DOHH2 (cell line): ENCODE data around the gene DMBT1.

ENCODE experiments used
- H3F3A ChIP-seq: fragments of 200-600 bp; sonication (generic), shearing (Covaris generic); 2 replicates; pipeline ENCODE4 v1.6.0; 2016; ENCODE audit warnings: antibody characterized with exemption, mild to moderate bottlenecking; ENCODE audit not compliant: control insufficient read depth, insufficient read depth
- H3K27ac ChIP-seq: fragments of 200-600 bp; sonication (generic); 2 replicates; pipeline ENCODE4 v1.5.1; 2014; ENCODE audit warnings: low read depth, mild to moderate bottlenecking, low read length, moderate library complexity
- H3K27me3 ChIP-seq: fragments of 200-600 bp; sonication (generic); 2 replicates; pipeline ENCODE4 v1.6.1; 2014; ENCODE audit warnings: mild to moderate bottlenecking, low read length, mixed read lengths; ENCODE audit not compliant: control insufficient read depth
- H3K36me3 ChIP-seq: fragments of 200-600 bp; sonication (generic); 2 replicates; pipeline ENCODE4 v1.6.1; 2014; ENCODE audit warnings: mild to moderate bottlenecking, low read length, moderate library complexity, mixed read lengths; ENCODE audit not compliant: control insufficient read depth
- H3K4me1 ChIP-seq: fragments of 200-600 bp; sonication (generic); 2 replicates; pipeline ENCODE4 v1.6.1; 2014; ENCODE audit warnings: mild to moderate bottlenecking, low read length, mixed read lengths; ENCODE audit not compliant: control insufficient read depth
- H3K4me2 ChIP-seq: fragments of 200-600 bp; sonication (generic); 2 replicates; pipeline ENCODE4 v1.6.0; 2014; ENCODE audit warnings: mild to moderate bottlenecking, low read length, moderate library complexity
- H3K4me3 ChIP-seq: fragments of 200-600 bp; sonication (generic); 2 replicates; pipeline ENCODE4 v1.5.1; 2014; ENCODE audit warnings: mild to moderate bottlenecking, low read length, mixed read lengths
- H3K79me2 ChIP-seq: fragments of 200-600 bp; sonication (generic); 2 replicates; pipeline ENCODE4 v1.6.1; 2014; ENCODE audit warnings: mild to moderate bottlenecking, low read length, mixed read lengths; ENCODE audit not compliant: control insufficient read depth
- H3K9me2 ChIP-seq: fragments of 200-600 bp; sonication (generic); replicated peaks from 2 replicates; pipeline ENCODE4 v1.6.1; 2014; ENCODE audit warnings: mild to moderate bottlenecking, low read length, mixed read lengths; ENCODE audit not compliant: control insufficient read depth
- H3K9me3 ChIP-seq: fragments of 200-600 bp; sonication (generic); 2 replicates; pipeline ENCODE4 v1.6.1; 2014; ENCODE audit warnings: antibody characterized with exemption, low read length, mixed read lengths; ENCODE audit not compliant: control insufficient read depth, insufficient read depth
- H4K20me1 ChIP-seq: fragments of 200-600 bp; sonication (generic); 2 replicates; pipeline ENCODE4 v1.6.0; 2014; ENCODE audit warnings: low read depth, mild to moderate bottlenecking, antibody characterized with exemption, low read length, moderate library complexity; ENCODE audit not compliant: control insufficient read depth, insufficient read depth
- CTCF ChIP-seq: fragments of 200-600 bp; sonication (generic); IDR thresholded peaks from one replicate; pipeline ENCODE4 v1.5.1; 2014; ENCODE audit warnings: antibody characterized with exemption, mild to moderate bottlenecking, low read depth, low read length; ENCODE audit not compliant: poor library complexity, severe bottlenecking
- EZH2phosphoT487 ChIP-seq: fragments of 200-600 bp; sonication (generic); IDR thresholded peaks from 2 replicates; pipeline ENCODE4 v1.6.1; 2017; ENCODE audit warnings: borderline replicate concordance, mild to moderate bottlenecking, antibody characterized with exemption, low read length, moderate library complexity, mixed read lengths

Gene DMBT1

DNA sequence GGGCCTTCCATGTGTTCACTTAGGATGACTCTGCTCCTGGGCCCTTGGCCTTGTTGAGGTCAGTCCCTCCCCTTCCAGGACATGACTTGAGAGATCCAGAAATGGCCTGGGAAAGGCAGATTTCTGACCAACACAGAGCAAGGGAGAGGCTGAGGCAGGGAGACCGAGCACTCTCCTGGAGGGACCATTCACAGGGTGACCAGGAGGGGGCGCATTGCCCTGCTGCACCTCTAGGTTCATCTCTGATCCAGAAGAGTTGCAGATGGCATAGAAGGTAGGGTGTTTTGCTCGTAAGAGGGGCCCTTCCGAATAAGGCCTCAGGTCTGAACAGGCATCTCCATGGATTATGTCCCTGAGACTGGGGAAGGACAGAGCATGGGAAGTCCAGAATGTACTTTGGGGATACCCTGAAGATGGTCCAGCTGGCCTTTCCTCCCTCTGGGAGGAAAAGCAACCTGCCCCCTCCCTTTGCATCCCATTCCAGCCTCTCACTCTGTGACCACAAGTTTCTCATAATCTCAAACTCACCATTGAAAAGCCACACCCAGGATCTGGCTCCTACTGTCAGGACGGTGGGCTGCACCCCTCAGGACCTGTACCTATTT is 6.6 kb downstream of the DMBT1 start:
- no peaks in the 10 kb centered on the region for H4K20me1 ChIP-seq
- no peaks in the 10 kb centered on the region for H3K4me1 ChIP-seq
- H3K4me3 ChIP-seq, result no peak overlapping the region
- no peaks in the 10 kb centered on the region for H3F3A ChIP-seq
- TF ChIP-seq CTCF (peak; percentile 92), EZH2phosphoT487 (no peak)
- no peak overlapping the region for H3K27ac ChIP-seq
- no peaks in the 10 kb centered on the region for H3K36me3 ChIP-seq
- no peak overlapping the region for H3K4me2 ChIP-seq
- H3K9me3 ChIP-seq, result no peaks in the 10 kb centered on the region
- no peaks in the 10 kb centered on the region for H3K9me2 ChIP-seq
- H3K79me2 ChIP-seq, result no peaks in the 10 kb centered on the region
- peaks cover 8% of the 10 kb centered on the region; the same call in 1 of the 2 replicates for H3K27me3 ChIP-seq

DNA sequence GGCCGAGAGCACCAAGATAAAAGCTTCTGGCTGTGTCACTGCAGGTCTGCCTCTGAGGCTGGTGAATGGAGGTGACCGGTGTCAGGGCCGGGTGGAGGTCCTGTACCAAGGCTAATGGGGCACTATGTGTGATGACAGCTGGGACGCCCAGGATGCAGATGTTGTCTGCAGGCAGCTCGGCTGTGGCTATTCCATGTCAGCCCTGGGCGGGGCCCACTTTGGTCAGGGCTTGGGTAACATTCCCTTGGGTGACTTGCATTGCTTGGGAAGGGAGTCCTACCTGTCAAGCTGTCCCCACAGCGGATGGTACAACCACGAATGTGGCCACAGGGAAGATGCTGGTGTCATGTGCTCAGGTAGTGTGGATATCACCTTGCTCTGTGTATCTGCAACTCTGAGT is 8.0 kb downstream of the DMBT1 start:
- H3K79me2 ChIP-seq, result no peaks in the 10 kb centered on the region
- no peaks in the 10 kb centered on the region for H3F3A ChIP-seq
- peaks cover 8% of the 10 kb centered on the region; the same call in 1 of the 2 replicates for H3K27me3 ChIP-seq
- H3K36me3 ChIP-seq, result no peaks in the 10 kb centered on the region
- TF ChIP-seq EZH2phosphoT487 (no peak), CTCF (no peak)
- H4K20me1 ChIP-seq, result no peaks in the 10 kb centered on the region
- no peak overlapping the region for H3K4me3 ChIP-seq
- no peaks in the 10 kb centered on the region for H3K9me2 ChIP-seq
- H3K4me1 ChIP-seq, result no peaks in the 10 kb centered on the region
- no peaks in the 10 kb centered on the region for H3K9me3 ChIP-seq
- H3K4me2 ChIP-seq, result no peak overlapping the region
- H3K27ac ChIP-seq, result no peak overlapping the region

DNA sequence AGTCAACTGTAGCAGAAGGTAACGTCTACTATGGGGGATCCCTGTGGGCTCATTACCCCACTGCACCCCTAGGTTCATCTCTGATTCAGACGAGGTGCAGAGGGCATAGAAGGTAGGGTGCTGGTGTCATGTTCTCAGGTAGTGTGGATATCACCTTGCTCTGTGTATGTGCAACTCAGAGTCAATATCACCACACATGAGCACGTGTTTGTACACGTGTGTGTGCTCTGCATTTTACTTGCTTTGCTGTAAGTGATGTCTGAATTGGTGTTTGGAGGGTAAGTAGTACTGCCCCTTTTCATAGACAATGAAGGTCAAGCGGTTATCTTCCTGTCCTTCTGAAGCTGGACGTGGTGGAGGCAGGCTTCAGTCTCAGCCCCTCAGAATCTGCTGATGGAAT is 10.4 kb downstream of the DMBT1 start:
- H3K9me3 ChIP-seq, result peaks cover 5% of the 10 kb centered on the region; the same call in 1 of the 2 replicates
- no peaks in the 10 kb centered on the region for H3K79me2 ChIP-seq
- no peaks in the 10 kb centered on the region for H3K4me1 ChIP-seq
- H3K36me3 ChIP-seq, result no peaks in the 10 kb centered on the region
- no peaks in the 10 kb centered on the region for H3F3A ChIP-seq
- no peaks in the 10 kb centered on the region for H4K20me1 ChIP-seq
- TF ChIP-seq EZH2phosphoT487 (no peak), CTCF (no peak)
- H3K27me3 ChIP-seq, result no peaks in the 10 kb centered on the region
- no peak overlapping the region for H3K4me3 ChIP-seq
- H3K27ac ChIP-seq, result no peak overlapping the region
- H3K4me2 ChIP-seq, result no peak overlapping the region
- H3K9me2 ChIP-seq, result no peaks in the 10 kb centered on the region
